KOPT-K1 (cell line): ENCODE measurements around the gene ZBTB49.
"Not testable (repeated sequence)": the region's sequence is repeated elsewhere in the genome, so short reads cannot be mapped to it uniquely, and the experiment has no call there.

Source experiments
- H3K27ac ChIP-seq: fragments of 200-600 bp; sonication (generic); 2 replicates; pipeline ENCODE4 v1.5.1; 2016; ENCODE audit warnings: antibody characterized with exemption, mild to moderate bottlenecking, low read depth, low read length; ENCODE audit not compliant: poor library complexity, severe bottlenecking
- H3K36me3 ChIP-seq: fragments of 200-600 bp; sonication (generic); 2 replicates; pipeline ENCODE4 v1.5.1; 2017; ENCODE audit warnings: antibody characterized with exemption, mild to moderate bottlenecking, low read length, moderate library complexity; ENCODE audit not compliant: insufficient read depth
- H3K9me3 ChIP-seq: fragments of 200-600 bp; sonication (generic); 2 replicates; pipeline ENCODE4 v1.5.1; 2017; ENCODE audit warnings: antibody characterized with exemption, low read length, mild to moderate bottlenecking; ENCODE audit not compliant: insufficient read depth, poor library complexity, severe bottlenecking

ZBTB49 gene

GRCh38 chr4:4289941-4290850, at the start of gene ZBTB49, which contains the start of gene LYAR:
TSS of gene ZBTB49 (plus strand) at chr4:4290251. CDS start at chr4:4299946, 9,695 bp downstream.
TSS of gene LYAR (minus strand) at chr4:4290154. CDS start at chr4:4283742, 6,412 bp downstream.
- Histone ChIP-seq H3K9me3 (peaks cover 3% of the 10 kb centered on the region), H3K36me3 (peaks cover 28% of the 10 kb centered on the region), H3K27ac (peak within 1 kb of the TSS; percentile 80)

GRCh38 chr4:4245172-4245571, 44.9 kb upstream of the ZBTB49 start:
- Histone ChIP-seq H3K9me3 (no peaks in the 10 kb centered on the region), H3K36me3 (peaks cover 49% of the 10 kb centered on the region), H3K27ac (no peak overlapping the region)

GRCh38 chr4:4247696-4248028, 42.4 kb upstream of the ZBTB49 start:
- Histone ChIP-seq H3K36me3 (peaks cover 29% of the 10 kb centered on the region), H3K27ac (peak overlapping the region; percentile 79), H3K9me3 (no peaks in the 10 kb centered on the region)

- Histone ChIP-seq H3K27ac (peak within 1 kb of the TSS; percentile 79), H3K36me3 (peaks cover 28% of the 10 kb centered on the region), H3K9me3 (no peaks in the 10 kb centered on the region)
These were observed 41.8 kb upstream of the ZBTB49 start, which contains the start of gene TMEM128 for GRCh38 chr4:4248029-4248884. TSS of gene TMEM128 (minus strand) at chr4:4248223. CDS start at chr4:4248202, 21 bp downstream.

- Histone ChIP-seq H3K9me3 (no peaks in the 10 kb centered on the region), H3K27ac (peak overlapping the region; percentile 79), H3K36me3 (peaks cover 22% of the 10 kb centered on the region)
These were observed 41.2 kb upstream of the ZBTB49 start for GRCh38 chr4:4248885-4249203.

- peaks cover 17% of the 10 kb centered on the region for H3K36me3 ChIP-seq
- H3K27ac ChIP-seq, H3K9me3 ChIP-seq: not testable (repeated sequence)
These were observed 40.7 kb upstream of the ZBTB49 start for GRCh38 chr4:4249342-4249741.

GRCh38 chr4:4249866-4250265, 40.2 kb upstream of the ZBTB49 start:
- Histone ChIP-seq H3K27ac (no peak overlapping the region), H3K9me3 (no peaks in the 10 kb centered on the region), H3K36me3 (peaks cover 11% of the 10 kb centered on the region; the same call in 1 of the 2 replicates)

GRCh38 chr4:4254199-4254598, 35.9 kb upstream of the ZBTB49 start:
- Histone ChIP-seq H3K9me3 (no peaks in the 10 kb centered on the region), H3K36me3 (no peaks in the 10 kb centered on the region), H3K27ac (no peak overlapping the region)

GRCh38 chr4:4254666-4255065, 35.4 kb upstream of the ZBTB49 start:
- H3K27ac ChIP-seq = no peak overlapping the region
- no peaks in the 10 kb centered on the region for H3K36me3 ChIP-seq
- no peaks in the 10 kb centered on the region for H3K9me3 ChIP-seq

GRCh38 chr4:4256799-4257198, 33.3 kb upstream of the ZBTB49 start:
- H3K27ac ChIP-seq = no peak overlapping the region
- no peaks in the 10 kb centered on the region for H3K36me3 ChIP-seq
- H3K9me3 ChIP-seq = no peaks in the 10 kb centered on the region

GRCh38 chr4:4257705-4258104, 32.3 kb upstream of the ZBTB49 start:
- not testable (repeated sequence) for H3K9me3 ChIP-seq, H3K36me3 ChIP-seq, H3K27ac ChIP-seq

GRCh38 chr4:4259484-4260100, 30.5 kb upstream of the ZBTB49 start:
- Histone ChIP-seq H3K27ac (no peak overlapping the region), H3K36me3 (no peaks in the 10 kb centered on the region), H3K9me3 (no peaks in the 10 kb centered on the region)

GRCh38 chr4:4260185-4260751, 29.8 kb upstream of the ZBTB49 start:
- no peaks in the 10 kb centered on the region for H3K9me3 ChIP-seq
- no peak overlapping the region for H3K27ac ChIP-seq
- no peaks in the 10 kb centered on the region for H3K36me3 ChIP-seq

GRCh38 chr4:4267981-4268380, 22.1 kb upstream of the ZBTB49 start:
- peaks cover 64% of the 10 kb centered on the region for H3K36me3 ChIP-seq
- H3K27ac ChIP-seq = no peak overlapping the region

GRCh38 chr4:4268776-4269175, 21.3 kb upstream of the ZBTB49 start:
- Histone ChIP-seq H3K27ac (no peak overlapping the region), H3K9me3 (no peaks in the 10 kb centered on the region), H3K36me3 (peaks cover 72% of the 10 kb centered on the region)

More at GRCh38 chr4:4267981-4268380, 22.1 kb upstream of the ZBTB49 start:
- no peaks in the 10 kb centered on the region for H3K9me3 ChIP-seq
